ENCODE results near the gene DYRK4. TPM values are rescaled to one million over a fixed set of nuclear protein-coding genes. Genes with fewer than 3 reads are reported as not detected.

Gene DYRK4
- total RNA-seq, 3 donors from 2014 or later, result 18.6 to 38.0 (median 29.0) TPM

DNA sequence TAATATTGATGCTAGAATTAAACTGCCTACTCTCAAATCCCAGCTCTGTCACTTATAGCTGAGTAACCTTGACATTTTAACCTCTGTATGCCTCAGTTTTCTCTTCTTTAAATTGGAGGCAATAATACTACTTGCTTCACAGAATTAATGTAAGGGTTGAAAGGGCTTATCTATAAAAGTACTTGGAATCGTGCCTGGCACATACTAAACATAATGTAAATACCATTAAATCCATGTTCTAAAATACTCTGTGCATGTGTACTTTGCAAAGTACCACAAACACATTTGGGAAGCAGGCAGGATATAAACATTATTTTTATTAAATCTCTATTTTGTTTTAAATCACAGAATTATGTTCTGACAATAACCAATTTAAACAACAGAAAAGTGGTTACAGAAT is 41.9 kb downstream of the DYRK4 start:
- Histone ChIP-seq H3K27me3 (no peaks in the 10 kb centered on the region), H3K9me3 (no peaks in the 10 kb centered on the region), H3K36me3 (no peaks in the 10 kb centered on the region), H3K4me1 (no peaks in the 10 kb centered on the region), H3K27ac (no peak overlapping the region), H3K4me3 (no peak overlapping the region)
- DNase-seq (ENCODE audit: low spot score in 2 of 2), result no peak
- intact Hi-C loops (cut with DNase I; ENCODE audit: low total_unique reads), result no loop called here
- TF ChIP-seq, protein P1, sequence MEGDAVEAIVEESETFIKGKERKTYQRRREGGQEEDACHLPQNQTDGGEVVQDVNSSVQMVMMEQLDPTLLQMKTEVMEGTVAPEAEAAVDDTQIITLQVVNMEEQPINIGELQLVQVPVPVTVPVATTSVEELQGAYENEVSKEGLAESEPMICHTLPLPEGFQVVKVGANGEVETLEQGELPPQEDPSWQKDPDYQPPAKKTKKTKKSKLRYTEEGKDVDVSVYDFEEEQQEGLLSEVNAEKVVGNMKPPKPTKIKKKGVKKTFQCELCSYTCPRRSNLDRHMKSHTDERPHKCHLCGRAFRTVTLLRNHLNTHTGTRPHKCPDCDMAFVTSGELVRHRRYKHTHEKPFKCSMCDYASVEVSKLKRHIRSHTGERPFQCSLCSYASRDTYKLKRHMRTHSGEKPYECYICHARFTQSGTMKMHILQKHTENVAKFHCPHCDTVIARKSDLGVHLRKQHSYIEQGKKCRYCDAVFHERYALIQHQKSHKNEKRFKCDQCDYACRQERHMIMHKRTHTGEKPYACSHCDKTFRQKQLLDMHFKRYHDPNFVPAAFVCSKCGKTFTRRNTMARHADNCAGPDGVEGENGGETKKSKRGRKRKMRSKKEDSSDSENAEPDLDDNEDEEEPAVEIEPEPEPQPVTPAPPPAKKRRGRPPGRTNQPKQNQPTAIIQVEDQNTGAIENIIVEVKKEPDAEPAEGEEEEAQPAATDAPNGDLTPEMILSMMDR (IDR thresholded peaks at IDR 0.05), result no peak
- TF ChIP-seq POLR2A (IDR thresholded peaks at IDR 0.05) (no peak), POLR2AphosphoS5 (IDR thresholded peaks at IDR 0.05) (no peak)

DNA sequence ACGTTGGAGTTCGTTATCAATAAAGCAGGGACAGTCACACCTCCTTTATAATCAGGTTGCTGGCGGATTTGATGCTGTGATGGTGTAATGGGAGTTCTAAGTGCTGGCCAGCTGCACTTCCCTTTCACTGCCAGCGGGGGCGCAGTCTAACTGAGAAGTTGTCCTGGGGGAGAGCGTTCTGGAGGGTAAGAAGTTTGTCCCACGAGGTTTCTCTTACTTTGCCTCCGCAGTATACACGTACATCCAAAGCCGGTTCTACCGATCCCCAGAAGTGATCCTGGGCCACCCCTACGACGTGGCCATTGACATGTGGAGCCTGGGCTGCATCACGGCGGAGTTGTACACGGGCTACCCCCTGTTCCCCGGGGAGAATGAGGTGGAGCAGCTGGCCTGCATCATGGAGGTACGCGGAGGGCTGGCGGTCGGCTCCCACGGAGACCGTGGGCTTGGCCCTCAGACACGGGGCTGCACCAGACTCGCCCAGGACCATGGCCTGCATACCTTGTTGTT is 42.7 kb downstream of the DYRK4 start:
- Histone ChIP-seq H3K27me3 (no peaks in the 10 kb centered on the region), H3K27ac (peak overlapping the region; percentile 72 to 73), H3K4me1 (no peaks in the 10 kb centered on the region), H3K4me3 (peak overlapping the region; percentile 71 to 87 (median 86)), H3K36me3 (no peaks in the 10 kb centered on the region), H3K9me3 (no peaks in the 10 kb centered on the region)
- intact Hi-C loops (cut with DNase I; ENCODE audit: low total_unique reads), result no loop called here
- DNase-seq (ENCODE audit: low spot score in 2 of 2), result peak; percentile 71 to 78
- TF ChIP-seq, protein P1 (IDR thresholded peaks at IDR 0.05), result peak; percentile 90 to 94 (median 93)
- TF ChIP-seq POLR2A (IDR thresholded peaks at IDR 0.05) (no peak), POLR2AphosphoS5 (IDR thresholded peaks at IDR 0.05) (peak; percentile 37 to 50 (median 42))

DNA sequence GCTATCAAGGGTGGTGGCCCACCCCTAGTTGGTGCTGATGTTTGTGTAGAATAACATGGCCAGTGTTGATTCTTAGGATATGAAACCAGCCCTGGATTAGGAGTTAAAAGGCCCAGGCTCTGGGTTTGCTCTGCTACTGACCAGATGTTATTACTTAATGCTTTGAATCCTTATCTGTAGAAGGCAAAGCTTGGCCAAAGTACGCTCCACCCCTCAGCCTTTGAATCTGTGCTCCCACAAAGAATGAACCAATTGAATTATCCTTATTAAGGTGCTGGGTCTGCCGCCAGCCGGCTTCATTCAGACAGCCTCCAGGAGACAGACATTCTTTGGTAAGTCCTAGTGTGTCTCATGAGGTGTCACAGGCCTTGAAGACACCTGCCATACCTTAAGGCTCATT is 45.0 kb downstream of the DYRK4 start:
- Histone ChIP-seq H3K36me3 (no peaks in the 10 kb centered on the region), H3K4me3 (no peak overlapping the region), H3K4me1 (no peaks in the 10 kb centered on the region), H3K27ac (no peak overlapping the region), H3K9me3 (no peaks in the 10 kb centered on the region), H3K27me3 (no peaks in the 10 kb centered on the region)
- TF ChIP-seq, protein P1 (IDR thresholded peaks at IDR 0.05), result no peak
- no peak for TF ChIP-seq POLR2A (IDR thresholded peaks at IDR 0.05)
- no peak for TF ChIP-seq POLR2AphosphoS5 (IDR thresholded peaks at IDR 0.05)
- DNase-seq (ENCODE audit: low spot score in 2 of 2), result no peak
- intact Hi-C loops (cut with DNase I; ENCODE audit: low total_unique reads), result no loop called here

DNA sequence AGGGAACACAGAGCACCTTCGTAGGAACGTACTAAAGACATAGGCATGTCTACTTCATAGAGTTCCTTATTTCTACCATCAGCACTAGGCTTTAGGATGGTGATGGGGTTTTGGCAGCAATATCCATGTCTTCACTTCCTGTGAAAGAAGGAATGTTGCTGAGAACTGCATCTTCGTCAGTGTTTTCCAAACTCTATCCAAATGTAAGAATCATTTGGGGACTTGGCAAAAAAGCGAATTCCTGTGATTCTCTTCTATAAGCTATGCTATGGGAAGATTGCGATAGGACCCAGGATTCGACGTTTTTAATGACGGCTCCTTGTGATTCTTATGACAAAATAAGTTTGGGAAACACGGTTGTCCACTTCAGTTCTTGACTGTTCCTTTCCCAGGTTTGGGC is 47.1 kb downstream of the DYRK4 start:
- intact Hi-C loops (cut with DNase I; ENCODE audit: low total_unique reads), result no loop called here
- H3K36me3 ChIP-seq, result no peaks in the 10 kb centered on the region

DNA sequence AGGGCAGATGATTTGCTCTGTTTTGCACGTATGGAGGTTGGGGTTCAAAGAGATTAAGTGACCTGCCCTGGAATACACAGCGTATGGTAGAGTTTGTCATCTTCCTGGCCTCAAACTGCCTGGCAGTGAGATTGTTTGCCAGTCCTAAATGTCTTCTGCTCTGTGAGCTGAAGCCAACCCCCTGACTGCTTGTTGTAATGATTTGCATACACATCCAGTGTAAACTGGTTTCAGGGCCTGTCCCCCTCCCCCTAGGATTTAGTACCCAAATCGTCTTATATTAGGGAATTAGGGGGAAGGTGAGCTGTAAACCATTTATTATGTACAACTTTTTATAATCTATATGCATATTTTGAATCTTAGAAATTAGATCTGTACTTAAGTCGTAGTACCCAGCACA is 48.5 kb downstream of the DYRK4 start:
- H3K27ac ChIP-seq, result no peak overlapping the region
- TF ChIP-seq, protein P1 (IDR thresholded peaks at IDR 0.05), result no peak
- no peak for TF ChIP-seq POLR2A (IDR thresholded peaks at IDR 0.05)
- TF ChIP-seq POLR2AphosphoS5 (IDR thresholded peaks at IDR 0.05), result no peak
- no peak for DNase-seq (ENCODE audit: low spot score in 2 of 2)
- H3K4me1 ChIP-seq, result no peaks in the 10 kb centered on the region
- intact Hi-C loops (cut with DNase I; ENCODE audit: low total_unique reads), result no loop called here
- no peaks in the 10 kb centered on the region for H3K27me3 ChIP-seq
- H3K4me3 ChIP-seq, result no peak overlapping the region
- no peaks in the 10 kb centered on the region for H3K9me3 ChIP-seq
- no peaks in the 10 kb centered on the region for H3K36me3 ChIP-seq

More for the DNA sequence above, 47.1 kb downstream of the DYRK4 start:
- Histone ChIP-seq H3K4me1 (no peaks in the 10 kb centered on the region), H3K27ac (no peak overlapping the region), H3K9me3 (no peaks in the 10 kb centered on the region), H3K4me3 (no peak overlapping the region), H3K27me3 (no peaks in the 10 kb centered on the region)
- TF ChIP-seq, protein P1 (IDR thresholded peaks at IDR 0.05), result no peak
- DNase-seq (ENCODE audit: low spot score in 2 of 2), result no peak

Measured in breast epithelium (tissue), 4 donors.